ENCODE results near the gene NPAT.

- TF ChIP-seq BCL6 (CRISPR knock-in tag; IDR thresholded peaks at IDR 0.05) (no peak), TFE3 (CRISPR knock-in tag; IDR thresholded peaks at IDR 0.05) (no peak), CTCF (CRISPR knock-in tag; IDR thresholded peaks at IDR 0.05) (peak; percentile 16; the same call in 1 of the 2 replicates), JUNB (CRISPR knock-in tag; IDR thresholded peaks at IDR 0.05; ENCODE audit: borderline replicate concordance) (no peak), SP1 (IDR thresholded peaks at IDR 0.05) (no peak), SP1 (CRISPR knock-in tag; IDR thresholded peaks at IDR 0.05) (no peak), SRF (IDR thresholded peaks at IDR 0.05; ENCODE audit: low read depth, low read length) (no peak)
Observed at GRCh38 chr11:108220721-108221336, 1.6 kb downstream of the NPAT start.

Data from HepG2 (cell line).